Activated T-helper 9 cell treated with anti-CD3 and anti-CD28 coated beads, Interleukin-2, amount 50 U/mL, for 16 hours (primary cell): Measurements from ENCODE around the gene SMC6.

ENCODE experiments used
- DNase-seq: peaks from one replicate; pipeline ENCODE4 v3.0.0-alpha.2; 2020; ENCODE audit warnings: low read depth

The SMC6 gene

GRCh38 chr2:17710547-17711248, 42.9 kb downstream of the SMC6 start:
- DNase-seq, result no peak

- DNase-seq, result no peak
Measured at GRCh38 chr2:17709897-17710296, 43.7 kb downstream of the SMC6 start.

DNA sequence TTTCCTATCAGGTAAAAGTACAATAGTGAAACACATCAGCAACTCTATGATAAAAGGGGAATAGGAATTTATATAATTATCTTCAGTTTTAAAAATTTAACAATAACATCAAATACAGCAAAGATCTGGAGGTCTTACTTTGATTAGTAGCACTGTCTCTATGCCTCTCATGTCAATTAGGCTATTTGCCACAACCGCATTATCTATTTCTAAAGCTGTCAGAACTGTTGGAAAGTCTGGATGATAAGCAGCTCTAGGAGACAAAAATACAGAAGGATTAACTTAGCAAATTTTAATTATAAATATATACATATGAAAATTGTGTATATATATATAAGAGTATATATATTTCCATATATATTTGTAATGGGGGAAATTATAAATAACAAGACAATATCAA, 45.1 kb downstream of the SMC6 start:
- DNase-seq, result no peak

GRCh38 chr2:17706845-17707244, 46.8 kb downstream of the SMC6 start:
- DNase-seq, result no peak

- no peak for DNase-seq
Measured at GRCh38 chr2:17690776-17691175, 62.8 kb downstream of the SMC6 start.

DNA sequence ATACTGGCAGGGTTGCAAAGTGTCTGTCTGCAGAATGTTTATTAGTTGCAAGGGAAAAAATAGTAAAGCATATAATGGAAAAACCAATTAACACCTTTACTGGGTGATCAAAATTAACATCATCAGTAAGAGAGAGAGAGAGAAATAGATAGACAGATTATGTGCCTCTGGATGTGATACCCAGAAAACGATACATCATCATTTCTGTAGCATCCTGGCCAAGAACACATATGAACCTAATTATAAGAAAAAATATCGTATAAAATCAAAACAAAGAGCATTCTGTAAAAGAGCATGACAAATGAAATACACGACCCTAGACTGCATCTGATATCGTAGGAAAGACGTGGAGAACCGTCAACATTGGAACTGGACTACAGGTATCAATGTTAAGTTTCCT, 64.6 kb downstream of the SMC6 start:
- no peak for DNase-seq

GRCh38 chr2:17688600-17688999, 65.0 kb downstream of the SMC6 start:
- no peak for DNase-seq

DNA sequence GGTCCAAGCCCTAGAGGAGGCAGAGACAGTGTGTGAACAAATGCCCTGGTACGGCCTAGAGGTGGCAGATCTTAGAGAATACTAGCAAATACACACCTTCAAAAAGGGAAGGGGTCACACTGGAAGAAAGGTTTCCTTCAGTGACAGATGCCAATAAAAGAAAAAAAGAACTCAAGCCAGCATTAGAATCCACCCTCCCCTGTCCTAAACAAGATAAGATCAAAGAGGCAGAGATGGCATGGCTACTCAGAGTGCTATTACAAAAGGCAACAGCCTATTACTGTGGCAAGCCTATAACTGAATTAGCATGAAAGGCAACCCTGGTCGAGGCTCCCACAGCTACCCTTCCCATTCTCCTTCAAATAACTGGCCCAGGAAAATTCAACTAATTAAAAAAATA, 69.6 kb downstream of the SMC6 start:
- DNase-seq, result no peak

DNA sequence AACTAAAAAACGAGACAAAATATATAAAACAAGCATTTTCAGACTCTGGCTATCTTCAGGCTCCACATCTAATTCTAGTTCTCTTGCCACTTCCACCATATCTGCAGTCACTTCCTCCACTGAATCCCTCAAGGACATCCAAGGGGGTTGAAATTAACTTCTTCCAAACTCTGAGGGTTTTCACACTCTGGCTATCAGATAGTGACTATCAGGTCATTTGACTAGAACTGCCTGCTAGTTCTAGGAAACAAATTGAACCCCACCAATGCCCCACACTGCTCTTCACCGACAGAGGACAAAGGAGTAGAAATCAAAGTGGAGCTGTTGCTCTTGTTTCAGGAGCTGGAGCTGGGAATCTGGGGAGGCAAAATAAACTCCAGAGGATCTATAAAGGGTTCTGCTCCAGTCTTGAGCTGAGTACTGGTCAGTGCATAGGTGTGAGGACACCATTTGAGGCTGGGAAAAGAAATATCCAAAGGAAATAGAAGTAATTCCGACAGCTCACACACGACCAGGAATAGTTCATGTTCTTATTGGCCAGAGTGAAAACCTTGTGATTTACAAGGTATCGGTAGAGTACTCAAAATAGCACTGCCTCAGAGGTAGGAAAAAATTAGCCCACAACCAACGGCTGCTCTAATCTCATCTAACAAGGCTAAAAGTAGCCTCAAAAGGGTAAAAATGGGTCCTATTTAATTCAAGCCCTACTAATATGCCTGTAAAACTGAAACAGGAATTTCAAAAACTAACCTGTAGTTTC, 71.3 kb downstream of the SMC6 start:
- DNase-seq, result no peak

DNA sequence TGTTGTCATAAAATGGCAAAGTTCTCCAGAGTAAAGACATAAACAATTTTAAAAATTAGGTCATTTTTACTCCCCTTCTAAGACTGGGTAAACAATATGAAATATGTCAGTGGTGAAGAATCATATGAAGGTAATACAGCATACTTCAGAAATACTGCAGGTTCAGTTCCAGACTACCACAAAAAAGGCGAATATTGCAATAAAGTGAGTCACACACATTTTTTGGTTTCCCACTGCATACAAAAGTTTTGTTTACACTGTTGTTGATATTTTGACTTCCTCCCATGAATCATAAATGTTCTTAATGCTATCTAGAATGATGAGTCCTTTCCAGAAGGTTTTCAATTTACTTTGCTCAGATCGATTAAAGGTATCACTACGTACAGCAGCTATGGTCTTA, 73.5 kb downstream of the SMC6 start:
- DNase-seq, result no peak

- no peak for DNase-seq
Measured at GRCh38 chr2:17674817-17675216, 78.8 kb downstream of the SMC6 start.

DNA sequence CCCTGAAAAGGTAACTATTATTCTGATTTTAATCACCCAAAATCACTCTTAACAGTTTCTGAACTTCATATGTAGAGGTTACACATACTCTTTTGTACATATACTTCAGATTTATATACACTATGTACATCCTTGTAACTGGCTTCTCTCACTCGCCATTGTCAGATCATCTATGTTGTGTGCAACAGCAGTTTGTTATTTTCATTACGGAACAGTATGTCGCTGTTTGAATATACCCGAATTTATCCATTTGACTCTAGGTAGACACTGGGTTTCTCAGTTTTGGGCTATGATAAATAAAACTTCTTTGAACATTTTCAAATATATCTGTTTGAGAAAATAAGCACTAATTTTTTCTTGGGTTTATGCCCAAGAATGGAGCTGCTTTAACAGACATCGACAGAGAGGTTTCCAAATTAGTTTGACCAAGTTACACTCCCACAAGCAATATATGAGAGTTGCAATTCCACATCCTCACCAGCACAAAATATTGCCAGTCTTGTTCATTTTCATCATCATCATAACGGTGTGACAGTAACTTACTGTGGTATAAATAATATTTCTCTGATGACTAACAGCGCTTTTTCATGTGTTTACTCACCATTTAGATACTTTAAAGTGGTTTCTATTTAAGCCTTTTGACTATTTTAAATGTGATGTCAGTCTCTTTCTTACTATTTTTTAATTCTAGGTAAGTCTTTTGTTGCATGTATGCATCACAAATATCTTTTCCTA, 80.9 kb downstream of the SMC6 start:
- DNase-seq, result no peak

- DNase-seq, result no peak
Measured at GRCh38 chr2:17667898-17668297, 85.7 kb downstream of the SMC6 start.

GRCh38 chr2:17664534-17664933, 89.1 kb downstream of the SMC6 start:
- no peak for DNase-seq

DNA sequence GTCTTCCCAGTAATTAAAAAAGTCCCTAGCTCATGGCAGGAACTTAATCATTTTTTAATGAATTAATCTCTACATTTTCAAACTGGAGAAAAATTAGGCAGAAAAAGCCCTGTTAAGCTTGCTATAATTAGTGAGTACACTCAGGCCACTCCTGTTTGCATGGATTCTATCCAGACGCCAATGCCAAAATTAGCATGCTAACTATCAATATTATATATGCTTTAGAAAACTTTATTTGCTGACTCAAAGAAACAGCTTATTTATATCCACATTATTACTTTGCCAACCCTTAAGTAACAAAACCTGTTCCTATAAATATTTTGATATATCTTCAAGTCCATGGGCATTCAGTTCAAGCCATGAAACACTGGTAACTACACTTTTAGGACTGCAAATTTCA, 90.9 kb downstream of the SMC6 start:
- DNase-seq, result no peak

- no peak for DNase-seq
Measured at GRCh38 chr2:17661460-17661859, 92.2 kb downstream of the SMC6 start.

DNA sequence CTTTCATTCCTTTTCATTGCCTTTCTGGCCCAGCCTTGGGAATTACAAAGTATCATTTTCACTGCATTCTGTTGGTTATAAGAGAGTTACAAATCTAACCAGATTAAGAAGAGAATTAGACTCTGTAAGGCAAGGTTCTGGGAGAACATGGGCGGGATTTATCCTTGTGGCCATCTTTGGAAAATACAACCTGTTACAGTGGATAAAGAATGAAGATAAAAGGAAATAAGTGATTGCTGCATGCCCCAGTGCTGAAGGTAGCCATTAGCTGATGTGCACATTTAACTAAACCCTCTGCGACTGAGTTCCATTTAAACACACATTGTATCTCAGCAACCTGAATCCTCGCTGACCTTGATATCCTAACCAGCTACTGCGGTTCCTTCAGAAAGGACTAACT, 93.4 kb downstream of the SMC6 start:
- no peak for DNase-seq

- DNase-seq, result no peak
Measured at GRCh38 chr2:17658251-17658843, 95.3 kb downstream of the SMC6 start.

GRCh38 chr2:17657759-17658158, 95.9 kb downstream of the SMC6 start:
- DNase-seq, result no peak

- no peak for DNase-seq
Measured at GRCh38 chr2:17652681-17653394, 100.8 kb downstream of the SMC6 start.

- DNase-seq, result no peak
Measured at GRCh38 chr2:17649026-17649425, 104.6 kb downstream of the SMC6 start.

DNA sequence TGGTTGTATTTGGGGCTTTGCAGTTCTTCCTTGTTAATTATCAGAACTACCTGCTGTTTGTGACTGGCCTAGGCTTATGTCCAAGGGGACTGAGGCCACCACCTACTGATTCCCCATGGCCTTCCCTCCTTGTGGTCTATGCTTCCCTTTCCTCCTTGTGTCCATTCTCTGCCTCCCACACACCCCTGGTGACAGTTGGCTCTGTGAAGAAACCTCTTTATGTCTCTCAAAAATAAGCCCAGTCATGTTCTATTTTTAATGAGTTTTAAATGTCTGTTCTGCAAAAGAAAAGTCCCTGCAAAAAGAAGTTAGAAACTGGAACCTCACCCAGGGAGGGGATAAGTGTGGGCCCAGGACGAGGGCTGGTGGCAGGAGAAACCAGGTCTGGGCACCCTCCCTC, 105.0 kb downstream of the SMC6 start:
- no peak for DNase-seq
